ENCODE data around the gene ARF1.

ARF1 gene

DNA sequence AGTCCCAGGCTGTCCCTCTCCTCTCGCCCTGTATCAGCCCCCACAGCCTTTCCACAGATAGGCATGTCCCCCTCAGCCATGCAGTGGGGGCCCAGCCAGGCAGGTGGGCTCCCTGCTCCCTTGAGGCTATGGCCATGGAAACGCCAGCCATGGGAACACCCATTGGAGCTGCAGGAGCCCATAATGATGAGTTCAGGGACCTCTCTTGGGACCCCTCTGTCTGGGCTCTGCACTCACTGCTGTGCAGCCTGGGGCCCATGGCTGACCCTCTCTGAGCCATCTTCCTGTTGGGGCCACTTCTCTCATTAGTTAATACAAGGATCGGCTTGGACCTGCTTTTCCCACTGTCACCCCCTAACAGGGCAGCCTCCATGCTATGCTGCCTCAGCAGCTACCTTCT, 42.5 kb upstream of the ARF1 start:
- Histone ChIP-seq H3K9me3 (ENCODE audit: control insufficient read depth in 1 of 2, low read length in 2 of 2) (no peaks in the 10 kb centered on the region), H3K4me1 (ENCODE audit: control insufficient read depth in 1 of 2, insufficient read depth in 2 of 2, low read length in 2 of 2) (no peaks in the 10 kb centered on the region), H3K36me3 (ENCODE audit: control insufficient read depth in 1 of 2, insufficient read depth in 2 of 2, low read length in 2 of 2) (no peaks in the 10 kb centered on the region), H3K27me3 (ENCODE audit: control insufficient read depth in 1 of 2, insufficient read depth in 2 of 2, low read length in 2 of 2) (peaks cover 23 to 38% of the 10 kb centered on the region in 2 donors), H3K27ac (ENCODE audit: low read depth, low read length) (no peak overlapping the region), H3K9ac (ENCODE audit: low read depth in 1 of 2, low read length in 2 of 2) (no peak overlapping the region), H3K4me3 (ENCODE audit: low read depth in 1 of 2, low read length in 2 of 2) (no peak overlapping the region)

GRCh38 chr1:228041316-228041715, 41.2 kb upstream of the ARF1 start:
- H3K27ac ChIP-seq (ENCODE audit: low read depth, low read length) = no peak overlapping the region
- no peaks in the 10 kb centered on the region for H3K36me3 ChIP-seq (ENCODE audit: control insufficient read depth in 1 of 2, insufficient read depth in 2 of 2, low read length in 2 of 2)
- H3K4me3 ChIP-seq (ENCODE audit: low read depth in 1 of 2, low read length in 2 of 2) = no peak overlapping the region
- no peak overlapping the region for H3K9ac ChIP-seq (ENCODE audit: low read depth in 1 of 2, low read length in 2 of 2)
- no peaks in the 10 kb centered on the region for H3K9me3 ChIP-seq (ENCODE audit: control insufficient read depth in 1 of 2, low read length in 2 of 2)
- peaks cover 17 to 37% of the 10 kb centered on the region in 2 donors for H3K27me3 ChIP-seq (ENCODE audit: control insufficient read depth in 1 of 2, insufficient read depth in 2 of 2, low read length in 2 of 2)
- H3K4me1 ChIP-seq (ENCODE audit: control insufficient read depth in 1 of 2, insufficient read depth in 2 of 2, low read length in 2 of 2) = no peaks in the 10 kb centered on the region

- Histone ChIP-seq H3K4me3 (ENCODE audit: low read depth in 1 of 2, low read length in 2 of 2) (no peak overlapping the region), H3K9ac (ENCODE audit: low read depth in 1 of 2, low read length in 2 of 2) (no peak overlapping the region), H3K9me3 (ENCODE audit: control insufficient read depth in 1 of 2, low read length in 2 of 2) (no peaks in the 10 kb centered on the region), H3K36me3 (ENCODE audit: control insufficient read depth in 1 of 2, insufficient read depth in 2 of 2, low read length in 2 of 2) (no peaks in the 10 kb centered on the region), H3K27ac (ENCODE audit: low read depth, low read length) (no peak overlapping the region), H3K27me3 (ENCODE audit: control insufficient read depth in 1 of 2, insufficient read depth in 2 of 2, low read length in 2 of 2) (peaks cover 15 to 27% of the 10 kb centered on the region in 2 donors), H3K4me1 (ENCODE audit: control insufficient read depth in 1 of 2, insufficient read depth in 2 of 2, low read length in 2 of 2) (no peaks in the 10 kb centered on the region)
Measured at GRCh38 chr1:228042508-228042907, 40.0 kb upstream of the ARF1 start.

GRCh38 chr1:228043281-228043848, 39.1 kb upstream of the ARF1 start:
- H3K4me1 ChIP-seq (ENCODE audit: control insufficient read depth in 1 of 2, insufficient read depth in 2 of 2, low read length in 2 of 2) = no peaks in the 10 kb centered on the region
- no peaks in the 10 kb centered on the region for H3K9me3 ChIP-seq (ENCODE audit: control insufficient read depth in 1 of 2, low read length in 2 of 2)
- no peak overlapping the region for H3K9ac ChIP-seq (ENCODE audit: low read depth in 1 of 2, low read length in 2 of 2)
- H3K36me3 ChIP-seq (ENCODE audit: control insufficient read depth in 1 of 2, insufficient read depth in 2 of 2, low read length in 2 of 2) = no peaks in the 10 kb centered on the region
- peaks cover 12 to 20% of the 10 kb centered on the region in 2 donors for H3K27me3 ChIP-seq (ENCODE audit: control insufficient read depth in 1 of 2, insufficient read depth in 2 of 2, low read length in 2 of 2)
- no peak overlapping the region for H3K27ac ChIP-seq (ENCODE audit: low read depth, low read length)
- H3K4me3 ChIP-seq (ENCODE audit: low read depth in 1 of 2, low read length in 2 of 2) = no peak overlapping the region

DNA sequence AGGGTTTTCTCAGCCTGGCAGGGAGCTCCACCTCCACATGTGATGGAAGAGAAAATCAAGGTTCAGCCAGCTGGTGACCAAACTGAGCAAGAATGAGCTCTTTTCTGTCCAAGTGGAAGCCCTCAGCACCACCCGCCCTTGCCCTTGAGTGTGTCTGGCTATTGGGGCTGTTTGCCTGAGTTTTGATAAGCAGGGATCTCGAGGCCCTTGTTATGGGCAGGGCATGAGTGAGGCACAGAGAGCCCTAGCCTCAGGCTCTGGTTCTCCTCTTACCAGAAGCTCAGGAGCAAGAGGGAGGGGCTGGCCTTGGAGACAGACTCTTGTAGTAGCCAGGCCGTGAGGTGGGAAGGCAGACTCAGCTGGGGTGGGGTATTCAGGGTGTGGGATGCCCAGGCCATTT, 37.5 kb upstream of the ARF1 start:
- no peak overlapping the region for H3K4me3 ChIP-seq (ENCODE audit: low read depth in 1 of 2, low read length in 2 of 2)
- H3K27ac ChIP-seq (ENCODE audit: low read depth, low read length) = no peak overlapping the region
- H3K9me3 ChIP-seq (ENCODE audit: control insufficient read depth in 1 of 2, low read length in 2 of 2) = no peaks in the 10 kb centered on the region
- H3K9ac ChIP-seq (ENCODE audit: low read depth in 1 of 2, low read length in 2 of 2) = no peak overlapping the region
- no peaks in the 10 kb centered on the region for H3K36me3 ChIP-seq (ENCODE audit: control insufficient read depth in 1 of 2, insufficient read depth in 2 of 2, low read length in 2 of 2)
- no peaks in the 10 kb centered on the region for H3K4me1 ChIP-seq (ENCODE audit: control insufficient read depth in 1 of 2, insufficient read depth in 2 of 2, low read length in 2 of 2)
- H3K27me3 ChIP-seq (ENCODE audit: control insufficient read depth in 1 of 2, insufficient read depth in 2 of 2, low read length in 2 of 2) = peaks cover 0 to 4% of the 10 kb centered on the region in 2 donors

- H3K27ac ChIP-seq (ENCODE audit: low read depth, low read length) = no peak overlapping the region
- H3K27me3 ChIP-seq (ENCODE audit: control insufficient read depth in 1 of 2, insufficient read depth in 2 of 2, low read length in 2 of 2) = no peaks in the 10 kb centered on the region
- no peak overlapping the region for H3K4me3 ChIP-seq (ENCODE audit: low read depth in 1 of 2, low read length in 2 of 2)
- no peaks in the 10 kb centered on the region for H3K36me3 ChIP-seq (ENCODE audit: control insufficient read depth in 1 of 2, insufficient read depth in 2 of 2, low read length in 2 of 2)
- no peaks in the 10 kb centered on the region for H3K9me3 ChIP-seq (ENCODE audit: control insufficient read depth in 1 of 2, low read length in 2 of 2)
- H3K9ac ChIP-seq (ENCODE audit: low read depth in 1 of 2, low read length in 2 of 2) = no peak overlapping the region
- no peaks in the 10 kb centered on the region for H3K4me1 ChIP-seq (ENCODE audit: control insufficient read depth in 1 of 2, insufficient read depth in 2 of 2, low read length in 2 of 2)
Measured at GRCh38 chr1:228045405-228045804, 37.1 kb upstream of the ARF1 start.

GRCh38 chr1:228045871-228046270, 36.6 kb upstream of the ARF1 start:
- Histone ChIP-seq H3K4me3 (ENCODE audit: low read depth in 1 of 2, low read length in 2 of 2) (no peak overlapping the region), H3K9ac (ENCODE audit: low read depth in 1 of 2, low read length in 2 of 2) (no peak overlapping the region), H3K36me3 (ENCODE audit: control insufficient read depth in 1 of 2, insufficient read depth in 2 of 2, low read length in 2 of 2) (no peaks in the 10 kb centered on the region), H3K27ac (ENCODE audit: low read depth, low read length) (no peak overlapping the region), H3K27me3 (ENCODE audit: control insufficient read depth in 1 of 2, insufficient read depth in 2 of 2, low read length in 2 of 2) (no peaks in the 10 kb centered on the region), H3K9me3 (ENCODE audit: control insufficient read depth in 1 of 2, low read length in 2 of 2) (no peaks in the 10 kb centered on the region), H3K4me1 (ENCODE audit: control insufficient read depth in 1 of 2, insufficient read depth in 2 of 2, low read length in 2 of 2) (no peaks in the 10 kb centered on the region)

DNA sequence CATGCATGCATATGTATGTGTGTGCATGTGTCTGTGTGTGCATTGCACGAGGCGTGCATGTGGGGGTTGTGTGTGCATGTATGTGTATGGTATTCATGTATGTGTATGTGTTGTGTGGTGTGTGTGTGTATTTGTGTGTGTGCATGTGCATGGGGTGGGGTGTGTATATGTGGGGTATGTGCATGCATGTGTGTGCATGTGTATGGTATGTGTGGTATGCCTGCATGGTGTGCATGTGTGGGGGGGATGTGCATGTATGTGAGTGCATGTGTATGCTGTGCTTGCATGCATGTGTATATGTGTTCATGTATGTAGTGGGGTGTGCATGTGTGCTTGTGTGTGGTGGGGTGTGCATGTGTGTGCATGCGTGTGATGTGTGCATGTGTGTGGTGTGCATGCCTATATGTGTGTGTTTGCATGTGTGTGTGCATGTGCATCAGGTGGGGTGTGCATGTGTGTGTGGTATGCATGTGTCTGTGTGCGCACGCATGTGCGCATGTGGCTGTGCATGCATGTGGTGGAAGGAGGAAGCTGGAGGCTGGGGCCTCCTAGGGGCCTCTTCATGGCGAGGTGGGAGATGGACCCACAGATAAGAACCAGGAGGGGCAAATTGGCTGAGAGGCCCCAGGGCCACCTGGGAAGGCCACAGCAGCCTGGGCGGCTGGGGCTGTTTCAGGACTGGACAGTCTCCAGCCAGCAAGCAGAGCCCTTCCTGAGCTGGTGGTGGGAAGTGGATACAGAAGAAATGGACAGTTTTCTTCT, 35.9 kb upstream of the ARF1 start:
- Histone ChIP-seq H3K4me3 (ENCODE audit: low read depth in 1 of 2, low read length in 2 of 2) (no peak overlapping the region), H3K9me3 (ENCODE audit: control insufficient read depth in 1 of 2, low read length in 2 of 2) (no peaks in the 10 kb centered on the region), H3K4me1 (ENCODE audit: control insufficient read depth in 1 of 2, insufficient read depth in 2 of 2, low read length in 2 of 2) (no peaks in the 10 kb centered on the region), H3K9ac (ENCODE audit: low read depth in 1 of 2, low read length in 2 of 2) (no peak overlapping the region), H3K27ac (ENCODE audit: low read depth, low read length) (no peak overlapping the region), H3K36me3 (ENCODE audit: control insufficient read depth in 1 of 2, insufficient read depth in 2 of 2, low read length in 2 of 2) (no peaks in the 10 kb centered on the region), H3K27me3 (ENCODE audit: control insufficient read depth in 1 of 2, insufficient read depth in 2 of 2, low read length in 2 of 2) (no peaks in the 10 kb centered on the region)

GRCh38 chr1:228047183-228047466, 35.4 kb upstream of the ARF1 start:
- no peaks in the 10 kb centered on the region for H3K36me3 ChIP-seq (ENCODE audit: control insufficient read depth in 1 of 2, insufficient read depth in 2 of 2, low read length in 2 of 2)
- H3K4me1 ChIP-seq (ENCODE audit: control insufficient read depth in 1 of 2, insufficient read depth in 2 of 2, low read length in 2 of 2) = no peaks in the 10 kb centered on the region
- H3K27ac ChIP-seq (ENCODE audit: low read depth, low read length) = no peak overlapping the region
- H3K4me3 ChIP-seq (ENCODE audit: low read depth in 1 of 2, low read length in 2 of 2) = no peak overlapping the region
- H3K9ac ChIP-seq (ENCODE audit: low read depth in 1 of 2, low read length in 2 of 2) = no peak overlapping the region
- no peaks in the 10 kb centered on the region for H3K27me3 ChIP-seq (ENCODE audit: control insufficient read depth in 1 of 2, insufficient read depth in 2 of 2, low read length in 2 of 2)
- no peaks in the 10 kb centered on the region for H3K9me3 ChIP-seq (ENCODE audit: control insufficient read depth in 1 of 2, low read length in 2 of 2)

GRCh38 chr1:228048120-228048519, 34.4 kb upstream of the ARF1 start:
- no peak overlapping the region for H3K27ac ChIP-seq (ENCODE audit: low read depth, low read length)
- no peaks in the 10 kb centered on the region for H3K27me3 ChIP-seq (ENCODE audit: control insufficient read depth in 1 of 2, insufficient read depth in 2 of 2, low read length in 2 of 2)
- no peak overlapping the region for H3K9ac ChIP-seq (ENCODE audit: low read depth in 1 of 2, low read length in 2 of 2)
- H3K4me3 ChIP-seq (ENCODE audit: low read depth in 1 of 2, low read length in 2 of 2) = no peak overlapping the region
- no peaks in the 10 kb centered on the region for H3K4me1 ChIP-seq (ENCODE audit: control insufficient read depth in 1 of 2, insufficient read depth in 2 of 2, low read length in 2 of 2)
- no peaks in the 10 kb centered on the region for H3K36me3 ChIP-seq (ENCODE audit: control insufficient read depth in 1 of 2, insufficient read depth in 2 of 2, low read length in 2 of 2)
- H3K9me3 ChIP-seq (ENCODE audit: control insufficient read depth in 1 of 2, low read length in 2 of 2) = no peaks in the 10 kb centered on the region

Data from duodenal mucosa (tissue), 2 donors.